NT2/D1 (cell line): ENCODE measurements around the gene RGMA.

ENCODE experiments used
- DNase-seq: peaks from one replicate; pipeline ENCODE4 v3.0.0-alpha.2; 2011; ENCODE audit warnings: low read depth, low spot score
- H3K27me3 ChIP-seq: 2 replicates; pipeline ENCODE4 v1.6.0; 2011; ENCODE audit warnings: mild to moderate bottlenecking; ENCODE audit not compliant: insufficient read length, insufficient read depth
- H3K36me3 ChIP-seq: 2 replicates; pipeline ENCODE4 v1.6.1; 2011; ENCODE audit warnings: mild to moderate bottlenecking, low read length, mixed read lengths; ENCODE audit not compliant: insufficient read depth, insufficient read length
- H3K4me1 ChIP-seq: 2 replicates; pipeline ENCODE4 v1.5.1; 2011; ENCODE audit not compliant: insufficient read depth, insufficient read length
- H3K4me3 ChIP-seq: 2 replicates; pipeline ENCODE4 v1.5.1; 2011; ENCODE audit warnings: low read depth; ENCODE audit not compliant: insufficient read length
- H3K9ac ChIP-seq: 2 replicates; pipeline ENCODE4 v1.6.0; 2011; ENCODE audit warnings: low read depth; ENCODE audit not compliant: insufficient read length
- H3K9me3 ChIP-seq: 2 replicates; pipeline ENCODE4 v1.5.1; 2011; ENCODE audit warnings: mild to moderate bottlenecking, low read length; ENCODE audit not compliant: insufficient read depth
- SUZ12 ChIP-seq: IDR thresholded peaks from 2 replicates; pipeline ENCODE4 v1.6.1; 2011; ENCODE audit not compliant: insufficient read length, insufficient read depth; ENCODE audit errors: extremely low read depth
- YY1 ChIP-seq: IDR thresholded peaks from 2 replicates; pipeline ENCODE4 v1.6.1; 2011; ENCODE audit not compliant: insufficient read length, insufficient read depth
- ZNF274 ChIP-seq: IDR thresholded peaks from 2 replicates; pipeline ENCODE4 v1.6.1; 2011; ENCODE audit warnings: mild to moderate bottlenecking, low read depth, low read length

Gene RGMA

GRCh38 chr15:93031103-93031464 lies 57.9 kb downstream of the RGMA start:
- H3K27me3 ChIP-seq = no peaks in the 10 kb centered on the region
- no peaks in the 10 kb centered on the region; the same call in 1 of the 2 replicates for H3K9me3 ChIP-seq
- peaks cover 22% of the 10 kb centered on the region for H3K36me3 ChIP-seq
- peaks cover 3% of the 10 kb centered on the region for H3K4me1 ChIP-seq
- no peak overlapping the region for H3K4me3 ChIP-seq
- TF ChIP-seq YY1 (no peak), ZNF274 (no peak), SUZ12 (no peak)
- DNase-seq = no peak
- H3K9ac ChIP-seq = no peak overlapping the region

- DNase-seq = peak; percentile 60
- Histone ChIP-seq H3K36me3 (peaks cover 28% of the 10 kb centered on the region), H3K9me3 (no peaks in the 10 kb centered on the region; the same call in 1 of the 2 replicates), H3K27me3 (no peaks in the 10 kb centered on the region), H3K4me1 (peaks cover 3% of the 10 kb centered on the region), H3K4me3 (no peak overlapping the region), H3K9ac (no peak overlapping the region)
- TF ChIP-seq YY1 (no peak), SUZ12 (no peak), ZNF274 (no peak)
Measured at GRCh38 chr15:93030430-93031102, 58.4 kb downstream of the RGMA start.

GRCh38 chr15:93029836-93030429 lies 59.1 kb downstream of the RGMA start:
- Histone ChIP-seq H3K4me3 (no peak overlapping the region), H3K36me3 (peaks cover 34% of the 10 kb centered on the region), H3K4me1 (peaks cover 3% of the 10 kb centered on the region), H3K9me3 (no peaks in the 10 kb centered on the region; the same call in 1 of the 2 replicates), H3K27me3 (no peaks in the 10 kb centered on the region), H3K9ac (no peak overlapping the region)
- no peak for DNase-seq
- TF ChIP-seq ZNF274 (no peak), YY1 (no peak), SUZ12 (no peak)

GRCh38 chr15:93029214-93029835 lies 59.7 kb downstream of the RGMA start:
- TF ChIP-seq ZNF274 (no peak), YY1 (no peak)
- Histone ChIP-seq H3K27me3 (no peaks in the 10 kb centered on the region), H3K9me3 (no peaks in the 10 kb centered on the region; the same call in 1 of the 2 replicates), H3K4me3 (no peak overlapping the region), H3K36me3 (peaks cover 40% of the 10 kb centered on the region), H3K4me1 (peaks cover 3% of the 10 kb centered on the region), H3K9ac (no peak overlapping the region)
- DNase-seq = no peak

GRCh38 chr15:93028632-93029213 lies 60.3 kb downstream of the RGMA start:
- peaks cover 3% of the 10 kb centered on the region for H3K4me1 ChIP-seq
- no peak overlapping the region for H3K4me3 ChIP-seq
- TF ChIP-seq YY1 = no peak
- no peak for TF ChIP-seq ZNF274
- no peak for TF ChIP-seq SUZ12
- H3K9me3 ChIP-seq = no peaks in the 10 kb centered on the region; the same call in 1 of the 2 replicates
- H3K36me3 ChIP-seq = peaks cover 46% of the 10 kb centered on the region
- H3K9ac ChIP-seq = no peak overlapping the region
- DNase-seq = no peak
- no peaks in the 10 kb centered on the region for H3K27me3 ChIP-seq

GRCh38 chr15:93028111-93028631 lies 60.8 kb downstream of the RGMA start:
- Histone ChIP-seq H3K27me3 (no peaks in the 10 kb centered on the region), H3K4me3 (no peak overlapping the region), H3K9me3 (no peaks in the 10 kb centered on the region; the same call in 1 of the 2 replicates), H3K36me3 (peaks cover 51% of the 10 kb centered on the region), H3K9ac (no peak overlapping the region), H3K4me1 (peaks cover 3% of the 10 kb centered on the region)
- TF ChIP-seq ZNF274 (no peak), YY1 (no peak), SUZ12 (no peak)
- no peak for DNase-seq

GRCh38 chr15:93027413-93027812 lies 61.6 kb downstream of the RGMA start:
- H3K9me3 ChIP-seq = no peaks in the 10 kb centered on the region; the same call in 1 of the 2 replicates
- H3K4me1 ChIP-seq = peaks cover 3% of the 10 kb centered on the region

More at GRCh38 chr15:93027413-93027812, 61.6 kb downstream of the RGMA start:
- H3K4me3 ChIP-seq = no peak overlapping the region
- no peak for TF ChIP-seq ZNF274
- TF ChIP-seq YY1 = no peak
- TF ChIP-seq SUZ12 = no peak
- DNase-seq = no peak
- no peaks in the 10 kb centered on the region for H3K27me3 ChIP-seq
- H3K36me3 ChIP-seq = peaks cover 58% of the 10 kb centered on the region
- H3K9ac ChIP-seq = no peak overlapping the region
